Mesendoderm (in vitro differentiated cells): ENCODE data around the gene IMPG2. TPM values are rescaled to one million over a fixed set of nuclear protein-coding genes. Genes with fewer than 3 reads are reported as not detected.

ENCODE experiments used
- DNase-seq: peaks from one replicate; pipeline ENCODE4 v3.0.0; 2013
- H2AK5ac ChIP-seq: 2 replicates; pipeline ENCODE4 v1.6.1; 2013; ENCODE audit warnings: low read length, inconsistent platforms
- H2BK120ac ChIP-seq: 2 replicates; pipeline ENCODE4 v1.6.1; 2013; ENCODE audit warnings: low read depth, mild to moderate bottlenecking, low read length, moderate library complexity, mixed read lengths
- H2BK15ac ChIP-seq: replicated peaks from 2 replicates; pipeline ENCODE4 v1.6.1; 2013; ENCODE audit warnings: low read depth, mild to moderate bottlenecking, moderate library complexity
- H2BK5ac ChIP-seq: 2 replicates; pipeline ENCODE4 v1.6.1; 2013; ENCODE audit warnings: low read length, inconsistent platforms
- H3K18ac ChIP-seq: 2 replicates; pipeline ENCODE4 v1.6.1; 2013; ENCODE audit warnings: mild to moderate bottlenecking, low read length, mixed read lengths
- H3K23ac ChIP-seq: one replicate; pipeline ENCODE4 v1.6.1; 2013; ENCODE audit warnings: low read length
- H3K27ac ChIP-seq: 2 replicates; pipeline ENCODE4 v1.5.1; 2013; ENCODE audit warnings: low read depth, mild to moderate bottlenecking, inconsistent platforms, low read length, moderate library complexity
- H3K27me3 ChIP-seq: 2 replicates; pipeline ENCODE4 v1.6.1; 2013; ENCODE audit warnings: low read length, control low read depth, mild to moderate bottlenecking, inconsistent platforms; ENCODE audit not compliant: insufficient read depth, poor library complexity
- H3K36me3 ChIP-seq: 2 replicates; pipeline ENCODE4 v1.6.1; 2013; ENCODE audit warnings: low read length, inconsistent platforms; ENCODE audit not compliant: control insufficient read depth, insufficient read depth
- H3K4ac ChIP-seq: one replicate; pipeline ENCODE4 v1.6.1; 2013; ENCODE audit warnings: low read depth, mild to moderate bottlenecking, low read length, moderate library complexity
- H3K4me1 ChIP-seq: 2 replicates; pipeline ENCODE4 v1.6.1; 2013; ENCODE audit warnings: low read depth, low read length, inconsistent platforms; ENCODE audit not compliant: control insufficient read depth
- H3K4me2 ChIP-seq: 2 replicates; pipeline ENCODE4 v1.6.1; 2013; ENCODE audit warnings: low read length
- H3K4me3 ChIP-seq: 2 replicates; pipeline ENCODE4 v1.5.1; 2013; ENCODE audit warnings: mild to moderate bottlenecking, low read length
- H3K56ac ChIP-seq: one replicate; pipeline ENCODE4 v1.6.1; 2013; ENCODE audit warnings: low read length
- H3K79me1 ChIP-seq: 2 replicates; pipeline ENCODE4 v1.6.1; 2013; ENCODE audit warnings: low read length, inconsistent platforms
- H3K79me2 ChIP-seq: 2 replicates; pipeline ENCODE4 v1.6.1; 2013; ENCODE audit warnings: mild to moderate bottlenecking, low read length; ENCODE audit not compliant: control insufficient read depth, insufficient read depth
- H3K9ac ChIP-seq: 2 replicates; pipeline ENCODE4 v1.6.1; 2013; ENCODE audit warnings: low read length, inconsistent platforms
- H4K5ac ChIP-seq: one replicate; pipeline ENCODE4 v1.6.1; 2013; ENCODE audit warnings: low read length
- H4K8ac ChIP-seq: one replicate; pipeline ENCODE4 v1.6.1; 2013; ENCODE audit warnings: low read depth, mild to moderate bottlenecking, control low read depth, low read length, moderate library complexity
- WGBS: extraction: QIAGEN DNeasy Blood & Tissue Kit; methylation state at CpG from one replicate; pipeline ENCODE4 v1.1.7; 2013; ENCODE audit warnings: low lambda C conversion rate, missing lambda C conversion rate; ENCODE audit not compliant: insufficient coverage; ENCODE audit errors: extremely low coverage; 5-methylcytosine and 5-hydroxymethylcytosine counted together
- polyA plus RNA-seq, 2 experiments: library from polyadenylated mRNA; stranded (reverse); fragments of 200-250 nt; gene quantifications; one replicate each; pipeline ENCODE4 v1.2.3, GENCODE V29; 2013

IMPG2 gene
- polyA plus RNA-seq (2013, experiment 1 of 2): 0.01 TPM
- 0.01 TPM for polyA plus RNA-seq (2013, experiment 2 of 2)

GRCh38 chr3:101320475-101320874, at the start of gene IMPG2:
IMPG2 (minus strand) TSS chr3:101320575; CDS start chr3:101320372, 203 bp downstream.
- H3K4me2 ChIP-seq: no peak within 1 kb of the TSS
- no peaks in the 10 kb centered on the region for H3K27me3 ChIP-seq
- no peak within 1 kb of the TSS for H3K18ac ChIP-seq
- DNase-seq: peak; percentile 21
- H3K9ac ChIP-seq: no peak within 1 kb of the TSS
- no peak within 1 kb of the TSS for H2BK5ac ChIP-seq
- no peak within 1 kb of the TSS for H2BK120ac ChIP-seq
- H3K23ac ChIP-seq: no peak within 1 kb of the TSS
- no peak within 1 kb of the TSS for H3K56ac ChIP-seq
- no peak within 1 kb of the TSS for H2AK5ac ChIP-seq
- H3K4me3 ChIP-seq: no peak within 1 kb of the TSS
- H3K79me1 ChIP-seq: no peaks in the 10 kb centered on the region
- no peak within 1 kb of the TSS for H2BK15ac ChIP-seq
- no peak within 1 kb of the TSS for H3K4ac ChIP-seq
- H3K79me2 ChIP-seq: no peaks in the 10 kb centered on the region
- no peak within 1 kb of the TSS for H3K27ac ChIP-seq
- no CpG with 5 or more reads among the region's 2 CpGs for WGBS
- H3K36me3 ChIP-seq: no peaks in the 10 kb centered on the region
- H4K8ac ChIP-seq: no peak within 1 kb of the TSS
- no peak within 1 kb of the TSS for H4K5ac ChIP-seq
- no peaks in the 10 kb centered on the region for H3K4me1 ChIP-seq

GRCh38 chr3:101362406-101362805, 42.0 kb upstream of the IMPG2 start:
- no peak overlapping the region for H3K18ac ChIP-seq
- WGBS: no CpG with 5 or more reads among the region's 2 CpGs

GRCh38 chr3:101351829-101352228, 31.5 kb upstream of the IMPG2 start:
- no peak overlapping the region for H3K18ac ChIP-seq
- WGBS: no CpG with 5 or more reads among the region's 1 CpG
- H3K9ac ChIP-seq: no peak overlapping the region
- H3K4me1 ChIP-seq: no peaks in the 10 kb centered on the region
- H3K4me3 ChIP-seq: no peak overlapping the region
- no peak overlapping the region for H3K4ac ChIP-seq
- H4K8ac ChIP-seq: no peak overlapping the region
- DNase-seq: no peak
- no peak overlapping the region for H3K27ac ChIP-seq
- H4K5ac ChIP-seq: no peak overlapping the region
- H3K23ac ChIP-seq: no peak overlapping the region
- H3K79me2 ChIP-seq: no peaks in the 10 kb centered on the region
- no peak overlapping the region for H3K4me2 ChIP-seq
- H2BK15ac ChIP-seq: no peak overlapping the region
- no peaks in the 10 kb centered on the region for H3K27me3 ChIP-seq
- no peak overlapping the region for H3K56ac ChIP-seq
- H2AK5ac ChIP-seq: no peak overlapping the region
- no peak overlapping the region for H2BK120ac ChIP-seq
- H2BK5ac ChIP-seq: no peak overlapping the region
- H3K36me3 ChIP-seq: no peaks in the 10 kb centered on the region
- H3K79me1 ChIP-seq: no peaks in the 10 kb centered on the region

More at GRCh38 chr3:101362406-101362805, 42.0 kb upstream of the IMPG2 start:
- Histone ChIP-seq H2BK15ac (no peak overlapping the region), H2AK5ac (no peak overlapping the region), H3K56ac (no peak overlapping the region), H3K23ac (no peak overlapping the region), H3K4me2 (no peak overlapping the region), H3K27me3 (no peaks in the 10 kb centered on the region), H2BK5ac (no peak overlapping the region), H3K4me3 (no peak overlapping the region), H3K36me3 (no peaks in the 10 kb centered on the region), H3K4ac (no peak overlapping the region), H3K9ac (no peak overlapping the region), H3K79me1 (no peaks in the 10 kb centered on the region), H4K5ac (no peak overlapping the region), H4K8ac (no peak overlapping the region), H3K79me2 (no peaks in the 10 kb centered on the region), H3K4me1 (no peaks in the 10 kb centered on the region), H3K27ac (no peak overlapping the region), H2BK120ac (no peak overlapping the region)
- no peak for DNase-seq

- Histone ChIP-seq H4K8ac (no peak overlapping the region), H3K79me1 (no peaks in the 10 kb centered on the region), H3K79me2 (no peaks in the 10 kb centered on the region), H2BK120ac (no peak overlapping the region), H3K36me3 (no peaks in the 10 kb centered on the region), H3K27ac (no peak overlapping the region), H3K56ac (no peak overlapping the region), H3K9ac (no peak overlapping the region), H2AK5ac (no peak overlapping the region), H2BK5ac (no peak overlapping the region), H3K4me2 (no peak overlapping the region), H3K27me3 (no peaks in the 10 kb centered on the region), H3K18ac (no peak overlapping the region), H3K23ac (no peak overlapping the region), H2BK15ac (no peak overlapping the region), H4K5ac (no peak overlapping the region), H3K4ac (no peak overlapping the region), H3K4me1 (no peaks in the 10 kb centered on the region), H3K4me3 (no peak overlapping the region)
- no peak for DNase-seq
- WGBS: no CpG with 5 or more reads among the region's 2 CpGs
Measured at GRCh38 chr3:101340591-101340990, 20.2 kb upstream of the IMPG2 start.

GRCh38 chr3:101333883-101334282, 13.5 kb upstream of the IMPG2 start:
- no peak overlapping the region for H3K9ac ChIP-seq
- H3K4me3 ChIP-seq: no peak overlapping the region
- no peak overlapping the region for H2BK5ac ChIP-seq
- no peak overlapping the region for H3K4me2 ChIP-seq
- H2BK15ac ChIP-seq: no peak overlapping the region
- WGBS: no CpG with 5 or more reads among the region's 7 CpGs
- no peak overlapping the region for H4K8ac ChIP-seq
- no peak overlapping the region for H2AK5ac ChIP-seq
- H3K4ac ChIP-seq: no peak overlapping the region
- H3K4me1 ChIP-seq: no peaks in the 10 kb centered on the region
- no peak overlapping the region for H3K18ac ChIP-seq
- DNase-seq: peak; percentile 31
- no peaks in the 10 kb centered on the region for H3K79me2 ChIP-seq
- no peaks in the 10 kb centered on the region for H3K27me3 ChIP-seq
- no peaks in the 10 kb centered on the region for H3K79me1 ChIP-seq
- no peak overlapping the region for H2BK120ac ChIP-seq
- H3K27ac ChIP-seq: no peak overlapping the region
- H3K56ac ChIP-seq: no peak overlapping the region
- H3K36me3 ChIP-seq: no peaks in the 10 kb centered on the region
- H4K5ac ChIP-seq: no peak overlapping the region
- no peak overlapping the region for H3K23ac ChIP-seq

GRCh38 chr3:101329016-101329673, 8.8 kb upstream of the IMPG2 start:
- H3K36me3 ChIP-seq: no peaks in the 10 kb centered on the region

More at GRCh38 chr3:101329016-101329673, 8.8 kb upstream of the IMPG2 start:
- H3K4me3 ChIP-seq: no peak overlapping the region
- H2AK5ac ChIP-seq: no peak overlapping the region
- H4K5ac ChIP-seq: no peak overlapping the region
- no peak overlapping the region for H3K4ac ChIP-seq
- H3K23ac ChIP-seq: no peak overlapping the region
- no peak overlapping the region for H2BK5ac ChIP-seq
- H3K79me2 ChIP-seq: no peaks in the 10 kb centered on the region
- no peak overlapping the region for H3K4me2 ChIP-seq
- H3K27me3 ChIP-seq: no peaks in the 10 kb centered on the region
- no peak overlapping the region for H4K8ac ChIP-seq
- no peak overlapping the region for H2BK15ac ChIP-seq
- no peaks in the 10 kb centered on the region for H3K4me1 ChIP-seq
- DNase-seq: no peak
- no CpG with 5 or more reads among the region's 7 CpGs for WGBS
- H2BK120ac ChIP-seq: no peak overlapping the region
- no peaks in the 10 kb centered on the region for H3K79me1 ChIP-seq
- H3K27ac ChIP-seq: no peak overlapping the region
- no peak overlapping the region for H3K9ac ChIP-seq
- H3K56ac ChIP-seq: no peak overlapping the region
- H3K18ac ChIP-seq: no peak overlapping the region
